ENCODE data around the gene TNFAIP3. TPM values are rescaled to one million over a fixed set of nuclear protein-coding genes. Genes with fewer than 3 reads are reported as not detected.

The TNFAIP3 gene
- total RNA-seq, 4 donors from 2014 or later = 5.9 to 7.8 (median 7.3) TPM

GRCh38 chr6:137845460-137845859 lies 21.6 kb upstream of the TNFAIP3 start:
- Histone ChIP-seq H3K4me1 (peaks cover 3 to 9% of the 10 kb centered on the region in 2 donors), H3K36me3 (no peaks in the 10 kb centered on the region), H3K4me3 (replicated peaks in 1 of 3) (no peak overlapping the region), H3K9me3 (no peaks in the 10 kb centered on the region), H3K27ac (no peak overlapping the region), H3K27me3 (no peaks in the 10 kb centered on the region)
- TF ChIP-seq POLR2A (IDR thresholded peaks at IDR 0.05) = no peak
- TF ChIP-seq, protein P1, sequence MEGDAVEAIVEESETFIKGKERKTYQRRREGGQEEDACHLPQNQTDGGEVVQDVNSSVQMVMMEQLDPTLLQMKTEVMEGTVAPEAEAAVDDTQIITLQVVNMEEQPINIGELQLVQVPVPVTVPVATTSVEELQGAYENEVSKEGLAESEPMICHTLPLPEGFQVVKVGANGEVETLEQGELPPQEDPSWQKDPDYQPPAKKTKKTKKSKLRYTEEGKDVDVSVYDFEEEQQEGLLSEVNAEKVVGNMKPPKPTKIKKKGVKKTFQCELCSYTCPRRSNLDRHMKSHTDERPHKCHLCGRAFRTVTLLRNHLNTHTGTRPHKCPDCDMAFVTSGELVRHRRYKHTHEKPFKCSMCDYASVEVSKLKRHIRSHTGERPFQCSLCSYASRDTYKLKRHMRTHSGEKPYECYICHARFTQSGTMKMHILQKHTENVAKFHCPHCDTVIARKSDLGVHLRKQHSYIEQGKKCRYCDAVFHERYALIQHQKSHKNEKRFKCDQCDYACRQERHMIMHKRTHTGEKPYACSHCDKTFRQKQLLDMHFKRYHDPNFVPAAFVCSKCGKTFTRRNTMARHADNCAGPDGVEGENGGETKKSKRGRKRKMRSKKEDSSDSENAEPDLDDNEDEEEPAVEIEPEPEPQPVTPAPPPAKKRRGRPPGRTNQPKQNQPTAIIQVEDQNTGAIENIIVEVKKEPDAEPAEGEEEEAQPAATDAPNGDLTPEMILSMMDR (IDR thresholded peaks at IDR 0.05) = peak in 3 of 6 experiments; percentile 13 to 23 (median 20)
- peak; percentile 2 to 9 for DNase-seq
- WGBS, 2 donors = 49 to 53% methylated on average over 6 of the region's 6 CpGs
- intact Hi-C loops (cut with DNase I) = no loop called here

- no peaks in the 10 kb centered on the region for H3K27me3 ChIP-seq
- no peak overlapping the region for H3K27ac ChIP-seq
- H3K4me1 ChIP-seq = peaks cover 3 to 9% of the 10 kb centered on the region in 2 donors
- H3K4me3 ChIP-seq (replicated peaks in 1 of 3) = no peak overlapping the region
- no peak for TF ChIP-seq POLR2A (IDR thresholded peaks at IDR 0.05)
- TF ChIP-seq, protein P1 (IDR thresholded peaks at IDR 0.05) = no peak
- intact Hi-C loops (cut with DNase I) = no loop called here
- DNase-seq = no peak
- H3K9me3 ChIP-seq = no peaks in the 10 kb centered on the region
- 92 to 95% methylated on average over 6 of the region's 6 CpGs for WGBS, 2 donors
- no peaks in the 10 kb centered on the region for H3K36me3 ChIP-seq
Observed at GRCh38 chr6:137846274-137846673, 20.8 kb upstream of the TNFAIP3 start.

DNA sequence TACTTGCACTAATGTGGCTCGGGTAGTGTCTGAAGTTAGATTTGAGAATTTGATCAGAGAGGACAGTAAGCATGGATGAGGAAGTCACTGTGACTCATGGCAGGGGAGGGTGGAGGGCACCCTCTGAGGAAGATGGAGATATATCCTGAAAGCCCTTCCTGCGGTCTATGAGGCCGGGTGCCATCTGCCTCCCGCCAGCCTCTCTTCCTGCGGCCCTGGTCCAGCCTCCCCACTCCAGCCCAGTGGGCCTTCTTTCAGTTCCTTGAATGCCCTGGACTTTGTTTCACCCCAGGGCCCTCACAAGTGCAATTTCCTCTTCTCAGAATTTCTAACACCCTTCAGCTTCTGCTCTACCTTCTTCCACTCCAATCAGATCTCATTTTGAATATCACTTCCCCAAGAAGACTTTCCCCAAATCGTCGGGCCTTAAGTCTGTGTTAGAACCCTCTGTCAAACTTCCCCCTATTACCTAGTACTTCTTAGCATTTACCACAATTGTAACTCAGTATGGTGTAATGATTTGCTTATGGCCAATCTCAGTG lies 20.2 kb upstream of the TNFAIP3 start:
- no peaks in the 10 kb centered on the region for H3K9me3 ChIP-seq
- DNase-seq = peak in 1 of 2 donors; percentile 14
- no peaks in the 10 kb centered on the region for H3K36me3 ChIP-seq
- TF ChIP-seq, protein P1 (IDR thresholded peaks at IDR 0.05) = no peak
- TF ChIP-seq POLR2A (IDR thresholded peaks at IDR 0.05) = no peak
- H3K27me3 ChIP-seq = no peaks in the 10 kb centered on the region
- H3K4me1 ChIP-seq = peaks cover 3 to 9% of the 10 kb centered on the region in 2 donors
- intact Hi-C loops (cut with DNase I) = no loop called here
- H3K4me3 ChIP-seq (replicated peaks in 1 of 3) = no peak overlapping the region
- WGBS, 2 donors = 88 to 89% methylated on average over 7 of the region's 7 CpGs
- H3K27ac ChIP-seq = no peak overlapping the region

GRCh38 chr6:137847748-137848147 lies 19.3 kb upstream of the TNFAIP3 start:
- Histone ChIP-seq H3K36me3 (no peaks in the 10 kb centered on the region), H3K9me3 (no peaks in the 10 kb centered on the region), H3K27me3 (no peaks in the 10 kb centered on the region), H3K4me1 (peaks cover 3 to 9% of the 10 kb centered on the region in 2 donors), H3K4me3 (replicated peaks in 1 of 3) (no peak overlapping the region), H3K27ac (no peak overlapping the region)
- intact Hi-C loops (cut with DNase I) = no loop called here
- no peak for TF ChIP-seq POLR2A (IDR thresholded peaks at IDR 0.05)
- TF ChIP-seq, protein P1 (IDR thresholded peaks at IDR 0.05) = no peak
- WGBS, 2 donors = 91 to 96% methylated on average over 5 of the region's 5 CpGs
- no peak for DNase-seq

DNA sequence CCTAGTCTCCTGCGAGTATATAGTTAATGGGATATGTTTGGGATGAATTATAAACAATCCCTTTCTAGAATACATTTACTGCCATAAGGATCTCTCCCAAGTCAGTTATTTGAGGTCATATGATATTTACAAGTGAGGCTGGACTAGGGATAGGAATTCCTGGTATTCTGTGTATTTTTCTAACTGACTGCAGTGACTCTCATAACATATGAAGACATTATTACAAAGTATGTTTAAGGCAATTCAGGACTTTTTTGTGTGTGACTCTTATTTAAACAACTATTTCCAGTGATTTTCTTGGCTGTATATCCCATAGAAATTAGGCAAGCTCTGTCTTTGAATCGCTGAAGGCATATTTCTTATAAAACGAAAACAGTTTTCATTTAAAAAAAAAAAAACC lies 18.4 kb upstream of the TNFAIP3 start:
- no peak for DNase-seq
- H3K27ac ChIP-seq = no peak overlapping the region
- no peaks in the 10 kb centered on the region for H3K27me3 ChIP-seq
- no peak overlapping the region for H3K4me3 ChIP-seq (replicated peaks in 1 of 3)
- peaks cover 3 to 9% of the 10 kb centered on the region in 2 donors for H3K4me1 ChIP-seq
- TF ChIP-seq, protein P1 (IDR thresholded peaks at IDR 0.05) = no peak
- TF ChIP-seq POLR2A (IDR thresholded peaks at IDR 0.05) = no peak
- 73 to 80% methylated on average over 3 of the region's 3 CpGs for WGBS, 2 donors
- no peaks in the 10 kb centered on the region for H3K36me3 ChIP-seq
- no peaks in the 10 kb centered on the region for H3K9me3 ChIP-seq
- intact Hi-C loops (cut with DNase I) = no loop called here

Data from thyroid gland (tissue), 4 donors.